Heart left ventricle (tissue), 16 donors: Measurements from ENCODE around the gene SOX6. TPM values are rescaled to one million over a fixed set of nuclear protein-coding genes. Genes with fewer than 3 reads are reported as not detected.

Experiments used
- ATAC-seq, 4 donors: fragments of 200-7000 bp; cut with Tn5 transposase; one replicate each; pipeline ENCODE4 v1.9.1; 2020 to 2022; ENCODE audit warnings: moderate library complexity in 4 of 4, mild to moderate bottlenecking in 3 of 4, moderate number of reproducible peaks in 1 of 4
- DNase-seq, 5 donors: peaks; one replicate each; pipeline ENCODE4 v3.0.0-alpha.2; 2020
- H3K27ac ChIP-seq, 12 donors: fragments of 200-600 bp; sonication (generic) in 4 of 12; one replicate each; pipeline versions ENCODE4 v1.5.0 to v1.8.0; 2016 to 2022; ENCODE audit warnings: mild to moderate bottlenecking in 2 of 12
- H3K27me3 ChIP-seq, 9 donors: fragments of 200-600 bp; sonication (generic) in 2 of 9; one replicate each; pipeline versions ENCODE4 v1.5.1 to v1.8.0; 2016 to 2022; ENCODE audit warnings: mild to moderate bottlenecking in 3 of 9
- H3K36me3 ChIP-seq, 9 donors: fragments of 200-600 bp; sonication (generic) in 2 of 9; one replicate each; pipeline versions ENCODE4 v1.5.0 to v1.8.0; 2018 to 2022; ENCODE audit warnings: mild to moderate bottlenecking in 2 of 9
- H3K4me1 ChIP-seq, 12 donors: fragments of 200-600 bp; sonication (generic) in 4 of 12; one replicate each; pipeline versions ENCODE4 v1.5.0 to v1.8.0; 2016 to 2022; ENCODE audit warnings: mild to moderate bottlenecking in 3 of 12
- H3K4me3 ChIP-seq, 12 donors: fragments of 200-600 bp; sonication (generic) in 4 of 12; one replicate each; pipeline versions ENCODE4 v1.5.0 to v1.8.0; 2017 to 2022; ENCODE audit warnings: mild to moderate bottlenecking in 9 of 12, moderate library complexity in 4 of 12
- H3K9me3 ChIP-seq, 12 donors: fragments of 200-600 bp; sonication (generic) in 4 of 12; one replicate each; pipeline versions ENCODE4 v1.5.0 to v1.8.0; 2016 to 2022; ENCODE audit warnings: mild to moderate bottlenecking in 1 of 12
- POLR2A ChIP-seq, 2 donors: fragments of 450-650 bp; IDR thresholded peaks; one replicate each; pipeline ENCODE4 v1.6.1; 2017; ENCODE audit warnings: antibody characterized with exemption in 2 of 2, mild to moderate bottlenecking in 2 of 2, moderate library complexity in 2 of 2
- WGBS, 4 donors: extraction: QIAGEN DNeasy Blood & Tissue Kit in 2 of 4; methylation state at CpG; one replicate each; pipeline versions ENCODE4 v1.1.5 to v1.1.7; 2013 to 2018; 5-methylcytosine and 5-hydroxymethylcytosine counted together
- intact Hi-C, 10 donors: fragments of 100-400 bp; cut with DNase I; formaldehyde crosslinking; loops; one replicate each; pipeline versions ENCODE4 v1.11.1 to v1.14.2; 2022
- polyA plus RNA-seq, 2 donors: library from polyadenylated mRNA; stranded (reverse); fragments of 200-250 nt; gene quantifications; one replicate each; pipeline ENCODE4 v1.2.3, GENCODE V29; 2013
- total RNA-seq, 9 donors: library from RNA; depleted of rRNA in 2 of 9; stranded (reverse); fragments of >200 nt in 2 of 9; fragmentation: NEBNext Ultra II Directional in 3 of 9; extraction: Animal tissue kit (Norgen Biotek cat#: 25700) in 3 of 9; gene quantifications; one replicate each; pipeline versions ENCODE4 v1.1.0 to v1.2.4, GENCODE V29; 2016 to 2023
- TF ChIP-seq, protein P1 (sequence below), 12 donors: fragments of 200-600 bp; sonication (generic) in 4 of 12; IDR thresholded peaks; one replicate each; pipeline versions ENCODE4 v1.5.0 to v1.8.0; 2018 to 2022; ENCODE audit warnings: antibody characterized with exemption in 12 of 12, mild to moderate bottlenecking in 5 of 12
- donor health status: ischemic (EF 13 %, LVEDD 7.1; RV severe dilation, severe dysfunction).
- donor health status: healthy with polysubstance abuse.
- donor health status: DM: no; HTN: yes; CAD: no.
- donor health status: DM: no; HTN: no; CAD: no.
- donor health status: ischemic (EF 25% LVEDD 6.9; RV normal size, moderate dysfunction).
- donor health status: ischemic (EF 25% LVEDD 5.7; RV mildly dilated, moderate dysfunction).
- donor health status: healthy.
- donor health status: DM: yes; HTN: yes; CAD: no.
- donor health status: ischemic (EF 35%, LVEDD 5.7; RV mildly dilated, moderate dysfunction).
- donor health status: nonischemic (EF 11% LVEDD 7.7; RV severe dilation, severe dysfunction).
- donor health status: DM: yes; HTN: yes; CAD: no.
- donor health status: PGD.
- donor health status: ischemic (EF 29% LVEDD 5.4; RV normal size, mild dysfunction).
- donor health status: nonischemic (EF 23%, LVEDD 6.1; RV moderate dilation, normal function).

Gene SOX6
- total and polyA plus RNA-seq, 11 donors, result 1.5 to 39.6 (median 15.6) TPM

DNA sequence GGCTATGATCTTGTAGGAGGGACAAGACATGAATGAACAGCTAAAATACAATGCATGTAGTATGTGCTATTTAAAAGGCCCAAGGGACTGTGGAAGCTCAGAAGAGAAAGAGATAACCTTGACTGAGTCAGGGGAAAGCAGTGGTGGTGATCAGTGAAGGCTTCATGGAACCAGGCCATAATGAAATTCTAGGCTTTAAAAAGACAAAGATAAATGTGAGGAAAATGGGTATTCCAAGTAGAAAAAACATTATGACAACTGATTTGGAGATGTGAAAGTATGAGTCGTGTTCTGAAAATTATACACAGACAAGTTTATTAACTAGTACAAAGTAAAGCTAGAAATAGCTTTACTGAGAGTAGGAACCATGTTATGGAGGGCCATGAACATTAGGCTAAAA is 189.8 kb downstream of the SOX6 start:
- ATAC-seq (no peak), DNase-seq (no peak)
- 71 to 91% (median 85%) methylated on average over 1 of the region's 1 CpG for WGBS, 4 donors
- H3K27me3 ChIP-seq, result no peaks in the 10 kb centered on the region
- H3K9me3 ChIP-seq, result no peaks in the 10 kb centered on the region
- H3K4me3 ChIP-seq, result no peak overlapping the region
- H3K27ac ChIP-seq, result no peak overlapping the region
- intact Hi-C loops, result no loop called here
- TF ChIP-seq, protein P1, sequence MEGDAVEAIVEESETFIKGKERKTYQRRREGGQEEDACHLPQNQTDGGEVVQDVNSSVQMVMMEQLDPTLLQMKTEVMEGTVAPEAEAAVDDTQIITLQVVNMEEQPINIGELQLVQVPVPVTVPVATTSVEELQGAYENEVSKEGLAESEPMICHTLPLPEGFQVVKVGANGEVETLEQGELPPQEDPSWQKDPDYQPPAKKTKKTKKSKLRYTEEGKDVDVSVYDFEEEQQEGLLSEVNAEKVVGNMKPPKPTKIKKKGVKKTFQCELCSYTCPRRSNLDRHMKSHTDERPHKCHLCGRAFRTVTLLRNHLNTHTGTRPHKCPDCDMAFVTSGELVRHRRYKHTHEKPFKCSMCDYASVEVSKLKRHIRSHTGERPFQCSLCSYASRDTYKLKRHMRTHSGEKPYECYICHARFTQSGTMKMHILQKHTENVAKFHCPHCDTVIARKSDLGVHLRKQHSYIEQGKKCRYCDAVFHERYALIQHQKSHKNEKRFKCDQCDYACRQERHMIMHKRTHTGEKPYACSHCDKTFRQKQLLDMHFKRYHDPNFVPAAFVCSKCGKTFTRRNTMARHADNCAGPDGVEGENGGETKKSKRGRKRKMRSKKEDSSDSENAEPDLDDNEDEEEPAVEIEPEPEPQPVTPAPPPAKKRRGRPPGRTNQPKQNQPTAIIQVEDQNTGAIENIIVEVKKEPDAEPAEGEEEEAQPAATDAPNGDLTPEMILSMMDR (IDR thresholded peaks at IDR 0.05), result no peak
- no peak for TF ChIP-seq POLR2A (IDR thresholded peaks at IDR 0.05)
- H3K36me3 ChIP-seq, result no peaks in the 10 kb centered on the region
- peaks cover 0 to 13% (median 8%) of the 10 kb centered on the region in 12 donors for H3K4me1 ChIP-seq

GRCh38 chr11:16160146-16160545 is 196.2 kb downstream of the SOX6 start:
- ATAC-seq (no peak), DNase-seq (no peak)
- Histone ChIP-seq H3K27me3 (no peaks in the 10 kb centered on the region), H3K4me3 (no peak overlapping the region), H3K4me1 (peaks cover 0 to 9% (median 0%) of the 10 kb centered on the region in 12 donors), H3K9me3 (no peaks in the 10 kb centered on the region), H3K36me3 (no peaks in the 10 kb centered on the region), H3K27ac (no peak overlapping the region)
- intact Hi-C loops, result no loop called here
- TF ChIP-seq, protein P1 (IDR thresholded peaks at IDR 0.05), result no peak
- TF ChIP-seq POLR2A (IDR thresholded peaks at IDR 0.05), result no peak
- WGBS, 4 donors, result 93 to 99% (median 95%) methylated on average over 1 of the region's 1 CpG

GRCh38 chr11:16158426-16158994 is 197.8 kb downstream of the SOX6 start:
- no peak overlapping the region for H3K4me3 ChIP-seq
- no peaks in the 10 kb centered on the region for H3K36me3 ChIP-seq
- H3K4me1 ChIP-seq, result peaks cover 0 to 9% (median 0%) of the 10 kb centered on the region in 12 donors
- intact Hi-C loops, result no loop called here
- H3K27ac ChIP-seq, result no peak overlapping the region
- ATAC-seq (no peak), DNase-seq (no peak)
- TF ChIP-seq, protein P1 (IDR thresholded peaks at IDR 0.05), result no peak
- no peak for TF ChIP-seq POLR2A (IDR thresholded peaks at IDR 0.05)
- no peaks in the 10 kb centered on the region for H3K9me3 ChIP-seq
- H3K27me3 ChIP-seq, result no peaks in the 10 kb centered on the region

- no peak overlapping the region for H3K27ac ChIP-seq
- intact Hi-C loops, result no loop called here
- DNase-seq (no peak), ATAC-seq (no peak)
- no peaks in the 10 kb centered on the region for H3K27me3 ChIP-seq
- H3K4me1 ChIP-seq, result peaks cover 0 to 9% (median 0%) of the 10 kb centered on the region in 12 donors
- TF ChIP-seq POLR2A (IDR thresholded peaks at IDR 0.05), result no peak
- TF ChIP-seq, protein P1 (IDR thresholded peaks at IDR 0.05), result no peak
- no peaks in the 10 kb centered on the region for H3K9me3 ChIP-seq
- no peak overlapping the region for H3K4me3 ChIP-seq
- no peaks in the 10 kb centered on the region for H3K36me3 ChIP-seq
Observed at GRCh38 chr11:16157327-16157726, 199.0 kb downstream of the SOX6 start.
